SK-N-MC (cell line): Measurements from ENCODE around the gene SEPTIN5.

Source experiments
- EZH2 ChIP-seq: fragments of 200-600 bp; sonication (generic); IDR thresholded peaks from one replicate; pipeline ENCODE4 v1.6.1; 2017; ENCODE audit warnings: antibody characterized with exemption
- FOXP2 ChIP-seq: optimal IDR thresholded peaks from 2 replicates; pipeline ENCODE3; 2011; ENCODE audit warnings: mild to moderate bottlenecking, moderate library complexity; ENCODE audit not compliant: insufficient read depth; ENCODE audit errors: extremely low read length, control extremely low read depth
- POLR2AphosphoS5 ChIP-seq: IDR thresholded peaks from 2 replicates; pipeline ENCODE4 v1.6.1; 2012; ENCODE audit warnings: mild to moderate bottlenecking, low read depth, low read length, borderline replicate concordance

GRCh38 chr22:19747551-19747950, 33.2 kb downstream of the SEPTIN5 start:
- TF ChIP-seq EZH2 (no peak), POLR2AphosphoS5 (no peak), FOXP2 (no peak)
